IPS DF 4.7 (cell line): ENCODE data around the gene LAMB1.
"Not testable (repeated sequence)": the region's sequence is repeated elsewhere in the genome, so short reads cannot be mapped to it uniquely, and the experiment has no call there.

ENCODE experiments used
- DNase-seq: peaks from one replicate; pipeline ENCODE4 v3.0.0-alpha.2; 2013; ENCODE audit warnings: low spot score; ENCODE audit errors: extremely low read depth

The LAMB1 gene

GRCh38 chr7:108002726-108003598, at the start of gene LAMB1:
LAMB1 (minus strand) TSS chr7:108003161; CDS start chr7:108002885, 276 bp downstream.
- DNase-seq, result no peak

GRCh38 chr7:108051454-108051853, 48.5 kb upstream of the LAMB1 start:
- no peak for DNase-seq

GRCh38 chr7:108049962-108050361, 47.0 kb upstream of the LAMB1 start:
- no peak for DNase-seq

- DNase-seq, result no peak
Observed at GRCh38 chr7:108048422-108048821, 45.5 kb upstream of the LAMB1 start.

- no peak for DNase-seq
Observed at GRCh38 chr7:108046952-108047506, 44.1 kb upstream of the LAMB1 start.

GRCh38 chr7:108045669-108046068, 42.7 kb upstream of the LAMB1 start:
- DNase-seq, result no peak

GRCh38 chr7:108045154-108045553, 42.2 kb upstream of the LAMB1 start:
- no peak for DNase-seq

- no peak for DNase-seq
Observed at GRCh38 chr7:108044345-108044744, 41.4 kb upstream of the LAMB1 start.

GRCh38 chr7:108038986-108039385, 36.0 kb upstream of the LAMB1 start:
- DNase-seq, result no peak

GRCh38 chr7:108037741-108038140, 34.8 kb upstream of the LAMB1 start:
- DNase-seq, result no peak

GRCh38 chr7:108037140-108037539, 34.2 kb upstream of the LAMB1 start:
- no peak for DNase-seq

GRCh38 chr7:108034586-108034985, 31.6 kb upstream of the LAMB1 start:
- no peak for DNase-seq

- no peak for DNase-seq
Observed at GRCh38 chr7:108033776-108034497, 31.0 kb upstream of the LAMB1 start.

- not testable (repeated sequence) for DNase-seq
Observed at GRCh38 chr7:108033309-108033708, 30.3 kb upstream of the LAMB1 start.

- DNase-seq, result no peak
Observed at GRCh38 chr7:108030516-108030915, 27.6 kb upstream of the LAMB1 start.

GRCh38 chr7:108029034-108029433, 26.1 kb upstream of the LAMB1 start:
- DNase-seq, result no peak

GRCh38 chr7:108028111-108028510, 25.1 kb upstream of the LAMB1 start:
- DNase-seq, result no peak

GRCh38 chr7:108027239-108027638, 24.3 kb upstream of the LAMB1 start:
- DNase-seq, result no peak

- no peak for DNase-seq
Observed at GRCh38 chr7:108026647-108027046, 23.7 kb upstream of the LAMB1 start.

- DNase-seq, result no peak
Observed at GRCh38 chr7:108026116-108026515, 23.2 kb upstream of the LAMB1 start.

GRCh38 chr7:108024538-108024937, 21.6 kb upstream of the LAMB1 start:
- no peak for DNase-seq

- no peak for DNase-seq
Observed at GRCh38 chr7:108020585-108020984, 17.6 kb upstream of the LAMB1 start.
